IPS-NIHi7 (cell line): ENCODE measurements around the gene ECI2.
"Not testable (repeated sequence)": the region's sequence is repeated elsewhere in the genome, so short reads cannot be mapped to it uniquely, and the experiment has no call there.

Experiments
- DNase-seq: peaks from one replicate; pipeline ENCODE4 v3.0.0; 2012; ENCODE audit warnings: mixed read lengths; ENCODE audit errors: extremely low spot score

The ECI2 gene

DNA sequence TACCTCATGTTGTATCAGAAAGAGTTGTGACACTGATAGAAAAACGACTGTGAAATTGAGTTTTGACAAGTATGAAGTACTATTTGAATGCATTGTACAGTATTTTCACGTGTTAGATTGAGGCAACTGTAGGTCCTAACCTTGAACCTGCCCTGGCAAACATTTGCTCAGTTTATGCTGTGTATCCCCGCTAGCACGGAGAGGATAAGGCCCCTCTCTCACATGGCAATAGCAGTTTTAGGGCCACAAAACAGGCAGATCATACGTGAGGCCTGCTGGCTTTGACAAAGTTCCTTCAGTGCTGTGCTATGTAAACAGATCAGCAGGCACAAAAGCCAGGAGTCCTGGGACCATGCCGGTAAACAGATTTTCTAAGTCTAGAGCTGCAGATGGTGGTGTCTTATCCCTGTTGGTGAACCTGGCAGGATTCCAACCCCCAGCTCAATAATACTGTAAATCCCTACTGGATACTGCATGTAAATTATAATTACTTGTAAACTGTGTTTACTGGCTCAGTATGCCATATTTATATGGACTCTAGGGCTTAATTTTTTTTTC is 32.6 kb downstream of the ECI2 start:
- DNase-seq = no peak

DNA sequence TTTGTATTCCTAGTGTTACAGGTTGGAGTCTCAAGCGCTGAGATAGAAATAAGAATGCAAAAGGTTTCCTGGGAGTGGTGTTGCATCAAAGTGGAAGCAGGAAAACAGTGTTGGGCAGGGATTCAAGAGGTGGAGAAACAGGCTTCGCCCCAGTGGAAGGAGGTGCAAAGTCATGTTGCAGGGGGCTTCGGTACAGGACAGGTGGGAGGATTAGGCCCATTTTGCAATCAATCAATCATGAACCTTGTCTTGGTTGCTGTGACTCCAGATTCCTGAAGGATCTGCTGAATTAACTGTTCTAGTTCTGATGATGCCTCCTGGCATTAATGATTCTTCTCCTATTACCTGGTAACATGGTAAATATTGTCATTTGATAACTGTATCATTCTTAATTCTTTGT is 34.1 kb downstream of the ECI2 start:
- DNase-seq = no peak

DNA sequence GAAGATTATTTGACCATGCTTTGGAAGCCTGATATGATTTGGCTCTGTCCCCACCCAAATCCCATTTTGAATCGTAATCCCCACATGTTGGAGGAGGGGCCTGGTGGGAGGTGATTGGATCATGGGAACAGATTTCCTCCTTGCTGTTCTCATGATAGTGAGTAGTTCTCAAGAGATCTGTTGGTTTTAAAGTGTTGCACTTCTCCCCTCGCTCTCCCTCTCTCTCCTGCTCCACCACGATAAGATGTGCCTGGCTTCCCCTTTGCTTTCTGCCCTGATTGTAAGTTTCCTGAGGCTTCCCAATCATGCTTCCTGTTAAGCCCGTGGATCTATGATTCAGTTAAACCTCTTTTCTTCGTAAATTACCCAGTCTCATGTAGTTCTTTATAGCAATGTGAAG is 34.7 kb downstream of the ECI2 start:
- DNase-seq = no peak

DNA sequence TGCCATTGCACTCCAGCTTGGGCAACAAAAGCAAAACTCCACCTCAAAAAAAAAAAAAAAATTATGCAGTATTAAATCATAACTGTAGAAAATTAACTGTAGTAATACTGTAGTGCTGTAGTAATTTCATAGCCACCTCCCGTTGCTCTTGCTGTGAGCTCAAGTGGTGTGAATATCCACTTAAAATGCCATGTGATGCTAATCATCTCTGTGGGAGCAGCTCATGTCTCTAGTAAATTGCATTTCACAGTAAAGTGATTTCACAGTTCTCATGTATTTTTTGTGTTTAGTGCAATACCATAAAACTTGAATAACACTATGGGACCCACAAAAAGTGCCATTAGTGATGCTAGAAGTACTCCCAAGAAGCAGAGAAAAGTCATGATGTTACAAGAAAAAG is 42.1 kb downstream of the ECI2 start:
- DNase-seq = no peak

DNA sequence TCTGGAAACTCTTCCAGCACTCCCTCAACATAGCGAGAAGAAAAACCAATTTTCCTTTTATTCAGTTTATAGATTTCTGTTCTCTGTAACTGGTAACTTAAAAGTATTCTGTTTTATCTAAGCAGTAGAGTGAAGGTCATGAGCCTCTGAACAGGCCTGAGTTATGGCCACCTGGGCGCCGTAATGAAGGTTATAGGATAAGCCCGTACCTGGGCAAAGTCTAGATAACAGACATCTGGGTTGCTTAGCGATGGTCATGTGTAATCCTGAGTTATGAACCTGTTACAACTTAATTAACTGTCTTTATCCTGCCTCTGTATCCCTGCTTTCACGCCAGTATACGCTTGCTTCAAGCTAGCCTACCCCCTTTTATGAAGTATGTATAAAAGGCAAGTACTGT is 43.4 kb downstream of the ECI2 start:
- no peak for DNase-seq

DNA sequence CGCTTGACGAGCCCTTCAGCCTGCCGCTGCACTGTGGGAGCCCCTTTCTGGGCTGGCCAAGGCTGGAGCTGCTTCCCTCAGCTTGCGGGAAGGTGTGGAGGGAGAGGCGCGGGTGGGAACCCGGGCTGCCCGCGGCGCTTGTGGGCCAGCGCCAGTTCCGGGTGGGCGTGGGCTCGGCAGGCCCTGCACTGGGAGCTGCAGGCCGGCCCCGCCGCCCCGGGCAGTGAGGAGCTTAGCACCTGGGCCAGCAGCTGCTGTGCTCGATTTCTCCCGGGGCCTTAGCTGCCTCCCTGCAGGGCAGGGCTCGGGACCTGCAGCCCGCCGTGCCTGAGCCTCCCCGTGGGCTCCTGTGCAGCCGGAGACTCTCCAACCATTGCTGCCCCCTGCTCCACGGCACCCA is 45.3 kb downstream of the ECI2 start:
- DNase-seq = not testable (repeated sequence)

DNA sequence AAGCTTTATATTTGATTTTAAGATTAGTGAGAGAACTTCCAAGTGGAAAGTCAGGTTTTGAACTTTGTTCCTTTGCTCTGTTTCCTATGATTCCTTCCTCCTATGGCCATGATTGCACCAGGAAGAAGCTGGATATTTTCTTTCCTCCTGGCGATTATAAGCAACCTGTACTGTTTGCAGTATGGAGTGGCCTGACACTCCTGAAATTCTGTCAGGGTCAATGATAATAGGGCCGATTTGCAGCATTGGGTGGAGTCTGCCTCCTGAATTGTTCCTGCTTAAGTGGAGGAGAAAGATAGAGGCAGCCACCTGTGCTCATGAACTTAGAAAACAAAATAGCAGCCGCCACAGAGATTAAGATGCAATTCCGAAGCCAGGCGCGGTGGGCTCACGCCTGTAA is 46.7 kb downstream of the ECI2 start:
- DNase-seq = no peak

DNA sequence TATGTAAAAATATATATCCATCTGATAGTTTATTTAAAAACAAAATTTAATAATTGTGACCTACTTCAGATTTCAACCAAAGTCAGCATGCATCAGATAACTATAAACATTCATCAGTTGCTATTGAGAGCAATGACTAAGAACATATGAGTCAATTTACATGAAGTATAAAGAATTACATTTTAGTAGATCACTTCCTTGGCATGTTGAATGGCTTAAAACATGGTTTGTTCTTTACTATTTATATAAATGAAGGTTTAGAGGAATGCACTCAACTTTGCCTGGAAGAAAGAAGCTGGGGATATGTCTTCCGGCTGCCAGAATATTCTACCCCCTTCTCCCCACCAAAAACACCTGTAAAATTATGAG is 50.1 kb downstream of the ECI2 start:
- DNase-seq = no peak

DNA sequence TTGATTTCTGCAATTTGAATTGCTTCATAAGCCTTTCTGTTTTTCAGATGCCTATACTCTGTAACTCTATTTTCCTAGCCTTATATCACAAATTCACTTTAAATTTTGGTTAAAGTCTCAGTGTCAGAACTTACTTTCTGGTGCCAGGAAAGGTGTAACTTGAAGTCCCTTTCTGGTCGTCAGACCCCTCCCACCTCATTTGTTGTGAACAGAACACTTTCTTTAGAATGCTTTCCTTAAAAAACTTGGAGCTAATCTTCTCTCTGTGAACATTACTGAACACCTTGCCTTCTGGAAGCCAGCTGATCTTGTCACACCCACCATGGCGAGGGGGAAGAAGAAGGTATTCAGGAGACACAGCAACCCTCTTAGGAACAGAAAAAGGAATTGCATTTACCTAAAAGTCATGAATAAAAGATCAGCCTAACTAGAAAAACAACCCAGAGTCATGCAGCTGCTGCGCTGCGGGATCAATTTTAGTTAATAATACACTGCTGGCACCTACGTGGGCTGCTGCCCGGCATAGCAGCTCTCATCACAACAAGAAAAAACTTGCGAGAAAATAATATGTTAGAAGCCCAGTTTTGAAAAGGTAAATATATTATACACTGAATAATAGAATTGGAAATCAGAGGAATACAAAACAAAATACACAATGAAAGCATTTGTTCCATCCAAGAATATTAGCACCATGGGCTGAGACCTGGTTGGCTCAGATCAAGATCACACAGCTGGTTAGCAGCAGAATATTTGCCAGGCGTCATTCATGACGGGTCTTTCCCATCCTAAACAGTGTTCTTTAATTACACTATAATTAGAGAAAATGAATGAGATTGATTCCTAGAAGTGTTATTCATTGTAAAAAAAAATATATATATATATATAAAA is 50.7 kb downstream of the ECI2 start:
- no peak for DNase-seq

DNA sequence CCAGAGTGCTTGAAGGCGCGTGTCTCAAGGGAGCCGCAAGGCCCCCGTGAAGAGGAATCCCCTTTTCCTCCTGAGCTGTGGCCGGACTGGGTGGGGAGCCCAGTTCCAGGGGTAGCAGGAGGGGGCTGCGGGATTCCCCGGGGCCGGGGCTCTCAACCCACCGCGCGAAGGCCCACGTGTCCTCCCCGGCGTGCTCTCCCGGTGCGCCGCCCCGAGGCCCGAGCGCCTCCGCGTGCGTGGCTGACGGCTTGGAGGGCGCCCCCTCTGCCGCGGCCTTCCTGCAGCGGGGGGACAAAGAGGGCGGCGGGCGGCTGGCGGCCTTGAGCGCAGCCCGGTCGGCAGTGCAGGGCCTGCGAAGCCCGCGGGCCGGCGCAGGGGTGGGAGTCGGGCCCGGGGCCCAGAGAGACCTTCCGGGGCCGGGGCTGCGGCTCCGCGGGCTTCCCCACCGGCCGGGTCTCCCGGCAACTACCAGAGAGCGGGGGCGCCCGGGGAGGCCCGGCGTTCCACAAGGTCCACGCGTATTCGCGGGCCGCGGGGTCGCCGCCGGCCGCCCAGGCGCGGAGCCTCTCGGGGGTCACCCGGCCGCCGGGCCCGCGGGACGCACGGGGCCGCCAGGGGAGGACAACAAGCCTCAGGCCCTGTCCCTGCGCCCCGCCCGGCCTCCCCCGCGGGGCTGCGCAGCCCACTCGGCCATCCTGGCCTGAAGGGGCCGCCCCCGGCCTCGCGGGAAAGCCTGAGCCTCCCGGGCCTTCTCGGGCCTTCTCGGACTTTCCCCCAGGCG is 56.5 kb downstream of the ECI2 start, which contains the start of gene FAM217A:
Gene FAM217A (minus strand): TSS at position 447 of the 781 bp plus-strand sequence. CDS start 1,723 bp downstream, outside the sequence.
- no peak for DNase-seq

DNA sequence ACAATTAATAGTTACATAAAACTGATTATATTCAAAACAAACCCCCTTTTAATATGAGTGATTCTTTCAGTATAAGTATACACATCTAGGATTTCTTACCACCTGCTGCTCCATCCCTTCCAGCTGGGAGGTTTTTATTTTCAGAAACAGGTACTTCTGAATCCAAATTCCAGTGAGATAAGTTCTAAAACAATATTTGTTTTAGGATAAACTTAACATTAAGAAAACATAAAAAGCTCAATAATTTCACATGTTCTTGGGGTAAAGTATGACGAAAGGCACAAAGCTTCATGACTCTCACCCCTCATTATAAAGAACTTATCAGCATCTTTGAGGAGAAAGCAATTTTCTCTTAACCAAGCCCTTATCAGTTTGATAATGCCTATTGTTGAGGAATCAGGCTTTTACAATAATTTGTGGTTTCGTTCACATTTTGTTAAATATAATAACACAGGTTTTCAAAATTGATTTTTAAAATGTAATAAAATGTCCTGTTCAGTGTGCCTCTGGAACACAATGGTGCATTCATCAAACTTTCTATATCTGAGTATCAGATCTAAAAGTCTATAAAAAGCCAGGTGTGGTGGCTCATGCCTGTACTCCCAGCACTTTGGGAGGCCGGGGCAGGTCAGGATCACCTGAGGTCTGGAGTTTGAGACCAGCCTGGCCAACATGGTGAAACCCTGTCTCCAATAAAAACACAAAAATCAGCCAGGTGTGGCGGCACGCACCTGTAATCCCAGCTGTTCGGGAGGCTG is 60.7 kb downstream of the ECI2 start:
- no peak for DNase-seq

DNA sequence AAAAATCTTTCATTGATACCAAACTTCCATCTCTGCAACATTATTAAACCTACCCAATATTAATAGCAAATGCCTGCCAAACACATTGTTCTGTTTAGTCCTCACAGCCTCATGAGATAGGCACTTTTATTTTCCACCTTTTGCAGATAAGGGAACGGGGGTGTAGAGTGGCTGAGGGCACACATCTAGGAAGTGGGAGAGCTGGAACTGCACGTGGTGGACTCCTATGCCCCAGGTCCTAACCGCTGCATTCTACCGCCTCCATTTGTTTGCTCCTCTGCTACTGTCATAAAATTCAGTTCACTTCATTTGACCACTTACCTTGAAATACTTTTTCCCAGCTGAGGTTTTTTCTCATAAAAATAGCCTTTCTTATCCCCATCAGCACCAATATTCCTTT is 64.0 kb downstream of the ECI2 start:
- no peak for DNase-seq

DNA sequence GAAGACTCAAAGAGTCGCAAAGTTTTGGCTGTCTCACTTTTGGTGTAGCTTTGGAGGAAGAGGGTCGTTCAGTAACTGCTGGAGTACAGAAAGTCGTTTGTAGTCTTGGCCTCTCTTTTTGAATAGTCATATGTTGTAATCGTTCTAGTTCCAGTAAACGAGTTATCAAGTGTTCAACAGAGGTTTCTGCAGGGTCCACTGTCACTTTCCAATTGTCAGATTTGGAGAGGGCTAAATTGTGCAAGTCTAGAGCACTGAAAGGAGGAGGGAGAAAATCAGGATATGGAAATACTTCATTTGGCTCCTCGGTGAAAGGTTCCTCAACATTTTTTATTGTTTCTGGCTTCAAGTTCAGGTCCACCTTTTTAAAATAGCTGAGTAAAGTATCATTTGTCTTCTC is 66.2 kb downstream of the ECI2 start:
- DNase-seq = no peak

DNA sequence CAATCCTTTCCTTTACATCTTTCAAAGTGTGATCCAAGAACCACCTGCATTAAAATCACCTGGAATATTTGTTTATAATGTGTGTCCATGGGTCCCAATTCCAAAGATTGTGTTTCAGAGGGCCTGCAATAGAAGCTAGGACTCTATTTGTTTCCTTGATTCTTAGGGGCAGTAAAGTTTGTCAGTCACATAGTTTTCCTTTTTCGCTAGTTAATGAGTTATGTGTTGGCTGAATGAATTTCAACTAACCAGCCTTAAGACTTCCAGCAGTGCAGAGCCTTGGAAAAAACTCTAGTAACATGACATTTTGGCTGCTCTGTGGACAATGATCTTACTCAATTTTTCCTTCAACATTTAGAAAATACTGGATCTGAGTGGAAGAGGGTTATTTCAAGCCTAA is 67.7 kb downstream of the ECI2 start:
- DNase-seq = no peak

DNA sequence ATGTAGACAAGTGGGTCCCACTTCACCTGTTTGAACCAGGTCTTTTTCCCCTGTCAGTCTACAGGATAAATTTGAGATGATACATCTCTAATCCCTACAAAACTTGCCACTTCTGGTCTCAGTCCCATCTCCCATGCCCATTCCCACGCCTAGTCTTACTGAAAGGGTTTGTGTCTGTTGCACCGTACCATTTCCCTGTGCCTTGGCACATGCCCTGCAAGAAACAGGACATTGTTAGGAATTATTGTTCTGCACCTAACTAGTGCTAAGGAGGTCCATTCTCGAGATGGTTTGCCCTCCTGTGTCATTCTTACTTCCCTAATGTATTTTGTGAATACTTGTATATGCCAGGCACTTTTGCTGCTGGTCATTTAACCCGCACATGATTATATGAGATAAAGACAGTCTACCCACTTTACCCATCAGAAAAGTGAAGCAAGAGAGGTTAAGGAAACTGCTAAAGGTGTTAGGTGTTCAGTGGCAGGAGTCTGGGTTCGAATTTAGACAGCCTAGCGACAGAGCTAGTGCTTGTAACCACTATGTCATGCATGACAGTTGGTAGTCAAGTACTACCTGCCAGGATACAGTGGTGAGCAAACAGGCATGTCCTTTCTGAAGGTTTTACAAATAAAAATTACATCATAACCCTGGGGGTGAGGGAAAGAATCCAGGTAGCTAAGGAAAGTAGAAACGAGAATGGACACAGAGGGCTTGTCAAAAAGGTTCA is 69.2 kb downstream of the ECI2 start:
- DNase-seq = no peak
